GM12873 (cell line): ENCODE data around the gene GPR137.

Experiments used
- CTCF ChIP-seq: IDR thresholded peaks from 2 replicates; pipeline ENCODE4 v1.5.1; 2012; ENCODE audit warnings: low read depth, mild to moderate bottlenecking, moderate library complexity, low read length, control low read depth; ENCODE audit not compliant: insufficient read depth; ENCODE audit errors: missing control alignments

Gene GPR137

GRCh38 chr11:64318766-64319761, 33.4 kb downstream of the GPR137 start:
- TF ChIP-seq CTCF: no peak

- TF ChIP-seq CTCF: no peak
Observed at GRCh38 chr11:64320556-64320955, 34.9 kb downstream of the GPR137 start.

GRCh38 chr11:64321026-64321425, 35.4 kb downstream of the GPR137 start:
- TF ChIP-seq CTCF: no peak

GRCh38 chr11:64321533-64321932, 35.9 kb downstream of the GPR137 start:
- no peak for TF ChIP-seq CTCF

GRCh38 chr11:64322925-64323260, 37.2 kb downstream of the GPR137 start:
- no peak for TF ChIP-seq CTCF

- no peak for TF ChIP-seq CTCF
Observed at GRCh38 chr11:64323373-64323772, 37.7 kb downstream of the GPR137 start.

- TF ChIP-seq CTCF: no peak
Observed at GRCh38 chr11:64324692-64325469, 39.2 kb downstream of the GPR137 start.
